GM20000 (cell line): Measurements from ENCODE around the gene SSX2IP.

Experiments
- DNase-seq: peaks from one replicate; pipeline ENCODE4 v3.0.0; 2012; ENCODE audit warnings: low spot score
- TF ChIP-seq, protein P1 (sequence below): IDR thresholded peaks from 2 replicates; pipeline ENCODE4 v1.5.1; 2012; ENCODE audit warnings: mild to moderate bottlenecking, control low read depth; ENCODE audit errors: extremely low read depth, missing control alignments

The SSX2IP gene

DNA sequence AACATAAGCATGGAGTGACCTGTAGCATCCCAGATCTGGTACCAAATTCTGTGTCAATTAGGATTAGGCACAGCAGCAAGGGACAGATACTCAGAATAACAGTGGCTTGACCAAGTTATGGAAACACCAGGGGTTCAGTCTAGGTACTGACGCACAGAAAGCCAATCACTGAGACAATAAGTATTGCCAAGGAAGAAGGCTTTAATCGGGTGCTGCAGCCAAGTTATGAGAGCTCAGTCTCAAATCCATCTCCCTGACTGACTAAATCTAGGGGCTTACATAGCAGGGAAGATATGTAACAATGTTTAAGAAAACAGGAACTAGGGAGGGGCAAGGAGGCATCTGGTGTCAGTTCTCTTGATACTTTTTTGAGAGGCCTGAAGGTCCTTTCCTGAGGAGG is 76.4 kb downstream of the SSX2IP start:
- DNase-seq: no peak
- TF ChIP-seq, protein P1, sequence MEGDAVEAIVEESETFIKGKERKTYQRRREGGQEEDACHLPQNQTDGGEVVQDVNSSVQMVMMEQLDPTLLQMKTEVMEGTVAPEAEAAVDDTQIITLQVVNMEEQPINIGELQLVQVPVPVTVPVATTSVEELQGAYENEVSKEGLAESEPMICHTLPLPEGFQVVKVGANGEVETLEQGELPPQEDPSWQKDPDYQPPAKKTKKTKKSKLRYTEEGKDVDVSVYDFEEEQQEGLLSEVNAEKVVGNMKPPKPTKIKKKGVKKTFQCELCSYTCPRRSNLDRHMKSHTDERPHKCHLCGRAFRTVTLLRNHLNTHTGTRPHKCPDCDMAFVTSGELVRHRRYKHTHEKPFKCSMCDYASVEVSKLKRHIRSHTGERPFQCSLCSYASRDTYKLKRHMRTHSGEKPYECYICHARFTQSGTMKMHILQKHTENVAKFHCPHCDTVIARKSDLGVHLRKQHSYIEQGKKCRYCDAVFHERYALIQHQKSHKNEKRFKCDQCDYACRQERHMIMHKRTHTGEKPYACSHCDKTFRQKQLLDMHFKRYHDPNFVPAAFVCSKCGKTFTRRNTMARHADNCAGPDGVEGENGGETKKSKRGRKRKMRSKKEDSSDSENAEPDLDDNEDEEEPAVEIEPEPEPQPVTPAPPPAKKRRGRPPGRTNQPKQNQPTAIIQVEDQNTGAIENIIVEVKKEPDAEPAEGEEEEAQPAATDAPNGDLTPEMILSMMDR: no peak

DNA sequence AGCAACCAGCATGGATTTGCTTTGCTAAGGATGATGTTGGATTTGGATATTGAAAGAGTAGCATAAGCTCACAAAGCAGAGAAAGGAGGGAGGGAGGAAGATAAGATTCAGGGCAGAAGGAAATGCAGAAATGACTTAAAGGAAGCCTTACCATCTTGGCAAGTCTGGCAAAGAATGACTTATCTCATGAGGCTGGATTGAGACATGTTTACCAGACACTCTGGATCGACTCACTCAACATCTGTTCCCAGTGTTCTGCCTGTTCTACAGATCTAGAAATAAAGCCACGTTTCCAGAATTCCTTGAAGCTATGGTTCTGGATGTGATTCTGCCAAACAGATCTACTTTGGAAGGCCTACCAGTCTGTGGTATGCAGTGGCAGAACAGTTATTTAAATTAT is 77.2 kb downstream of the SSX2IP start:
- DNase-seq: no peak
- TF ChIP-seq, protein P1: no peak

DNA sequence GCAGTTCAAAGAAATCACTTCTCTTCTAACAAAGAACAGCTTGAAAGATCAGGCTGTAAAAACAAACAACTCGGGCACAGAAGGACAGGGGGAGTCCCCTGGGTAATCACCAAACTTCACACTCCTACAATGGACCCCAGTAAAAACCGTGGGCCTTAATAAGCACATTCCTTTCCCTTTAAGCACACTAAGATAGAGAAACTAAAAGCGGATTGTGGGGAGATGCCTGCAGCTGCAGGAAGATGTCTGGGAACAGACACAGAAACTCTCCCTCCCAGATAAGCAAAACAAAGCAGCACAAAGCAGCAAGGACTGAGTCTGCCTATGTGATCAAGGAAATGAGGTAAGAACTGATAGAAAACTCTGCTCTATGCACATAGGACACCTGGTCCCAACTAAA is 78.5 kb downstream of the SSX2IP start:
- TF ChIP-seq, protein P1: no peak
- no peak for DNase-seq

DNA sequence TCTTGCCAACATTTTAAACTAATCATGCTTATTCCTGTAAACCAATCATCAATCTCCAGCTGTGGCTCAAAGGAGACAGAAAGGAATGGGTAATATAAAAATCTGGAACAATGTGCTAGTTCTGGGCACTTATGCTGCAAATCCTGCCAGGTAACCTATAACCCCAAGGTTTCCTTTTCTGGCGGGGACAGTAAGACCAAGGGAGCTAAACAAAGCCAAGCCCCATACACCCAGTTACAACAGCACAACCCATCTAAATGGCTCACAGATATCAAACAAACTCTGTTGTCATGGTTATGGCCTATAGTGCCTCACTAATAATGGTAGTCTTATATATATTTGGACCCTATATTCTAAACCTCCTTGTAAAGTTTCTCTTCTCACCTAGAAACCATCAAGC is 79.2 kb downstream of the SSX2IP start:
- no peak for DNase-seq
- TF ChIP-seq, protein P1: no peak

DNA sequence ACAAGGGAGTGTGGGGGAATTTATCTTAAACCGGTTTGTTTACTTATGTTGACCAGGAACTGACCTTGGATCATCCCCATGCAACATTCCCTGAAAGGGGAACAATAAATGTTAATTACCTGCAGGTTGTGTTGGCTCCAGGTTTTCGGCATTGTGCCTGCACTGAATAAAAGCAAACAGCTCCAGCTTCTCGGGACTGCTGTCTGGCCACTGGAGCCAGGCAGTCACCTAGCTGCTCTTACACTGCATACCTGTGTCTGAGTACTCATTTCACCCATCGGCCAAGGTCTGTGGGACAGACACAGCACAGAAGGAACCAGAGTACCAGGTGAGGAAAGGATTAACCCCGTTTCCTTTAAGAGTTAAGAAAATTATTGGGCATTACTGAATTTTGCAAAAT is 83.3 kb downstream of the SSX2IP start:
- TF ChIP-seq, protein P1: no peak
- DNase-seq: no peak

DNA sequence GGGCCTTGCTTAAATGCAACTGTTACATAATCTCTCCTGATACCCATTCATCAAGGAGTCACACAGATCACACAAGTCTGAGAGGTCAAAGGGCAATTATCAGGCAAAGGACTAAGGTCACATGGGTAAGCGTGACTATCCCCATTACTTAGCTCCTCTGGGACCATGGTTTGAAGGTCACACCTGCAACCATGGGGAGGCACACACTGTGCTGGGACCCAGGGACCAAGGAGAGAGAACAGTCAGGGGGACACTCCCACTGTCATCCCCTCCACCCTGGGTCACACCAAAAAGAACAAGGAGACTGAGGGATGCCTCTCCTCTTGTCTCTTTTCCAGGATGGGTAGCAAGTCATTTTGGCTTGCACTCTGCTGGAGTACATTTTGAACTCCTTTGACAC is 85.1 kb downstream of the SSX2IP start:
- no peak for DNase-seq
- TF ChIP-seq, protein P1: no peak

DNA sequence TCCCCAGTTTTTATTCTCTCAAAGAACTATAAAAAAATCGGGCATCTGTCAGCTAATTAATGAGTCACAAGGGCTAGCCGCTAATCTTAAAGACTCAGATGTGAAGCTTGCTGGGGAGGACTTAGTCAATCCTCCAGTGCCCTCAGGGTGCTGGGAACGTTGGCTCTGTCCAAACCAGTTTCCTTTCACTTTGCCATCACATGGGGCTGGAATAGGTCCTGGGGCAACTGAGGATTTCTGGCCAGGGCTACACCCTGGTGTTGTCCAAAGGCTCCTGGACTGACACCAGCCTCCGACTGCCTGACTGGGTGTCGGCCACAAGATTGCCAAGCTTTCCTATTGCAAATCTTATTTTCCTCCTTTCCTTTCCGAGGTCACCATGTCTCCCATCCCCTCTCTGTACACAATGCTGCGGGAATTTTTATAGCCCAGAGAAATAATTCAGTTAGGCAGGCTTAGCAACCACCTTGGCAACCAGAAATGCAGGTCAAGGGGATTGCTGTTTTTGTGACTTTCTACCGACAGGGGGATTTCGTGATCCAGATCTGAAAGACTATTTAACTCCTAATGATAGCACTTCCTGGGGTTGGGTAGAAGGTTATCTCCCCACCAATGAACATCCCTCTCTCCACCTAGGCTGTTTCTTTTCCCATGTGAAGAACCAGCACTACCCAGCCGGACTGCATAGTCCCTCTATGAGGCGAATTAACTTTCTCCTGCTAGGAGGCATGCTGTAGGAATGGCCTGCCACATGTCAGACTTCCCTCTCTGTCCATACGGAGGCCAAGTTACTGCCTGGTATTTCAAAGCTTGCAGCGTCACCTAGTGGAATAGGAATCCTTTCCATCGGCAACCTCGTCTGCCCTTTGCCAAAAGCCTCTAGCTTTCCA is 86.1 kb downstream of the SSX2IP start:
- DNase-seq: no peak
- TF ChIP-seq, protein P1: no peak
